Psoas muscle (tissue), 8 donors: Measurements from ENCODE around the gene SLC26A8. TPM values are rescaled to one million over a fixed set of nuclear protein-coding genes. Genes with fewer than 3 reads are reported as not detected.

Experiments
- ATAC-seq, 4 donors: fragments of 200-7000 bp; cut with Tn5 transposase; one replicate each; pipeline ENCODE4 v1.9.1; 2020; ENCODE audit warnings: moderate library complexity in 3 of 4, mild to moderate bottlenecking in 2 of 4
- DNase-seq, 2 donors: peaks; one replicate each; pipeline ENCODE4 v3.0.0-alpha.2; 2020
- H3K27ac ChIP-seq: fragments of 200-600 bp; one replicate; pipeline ENCODE4 v1.8.0; 2022
- H3K27me3 ChIP-seq, 3 donors: fragments of 200-600 bp in 1 of 3; one replicate each; pipeline versions ENCODE4 v1.6.1 to v1.8.0; 2013 to 2022; ENCODE audit warnings: low read length in 2 of 3, mild to moderate bottlenecking in 2 of 3, moderate library complexity in 1 of 3; ENCODE audit not compliant: insufficient read depth in 3 of 3
- H3K36me3 ChIP-seq, 2 donors: fragments of 200-600 bp in 1 of 2; one replicate each; pipeline versions ENCODE4 v1.6.1 to v1.8.0; 2013 to 2022; ENCODE audit warnings: low read depth in 1 of 2, mild to moderate bottlenecking in 1 of 2, moderate library complexity in 1 of 2; ENCODE audit not compliant: insufficient read depth in 1 of 2
- H3K4me1 ChIP-seq: fragments of 200-600 bp; one replicate; pipeline ENCODE4 v1.8.0; 2022
- H3K4me3 ChIP-seq: fragments of 200-600 bp; one replicate; pipeline ENCODE4 v1.8.0; 2022; ENCODE audit warnings: mild to moderate bottlenecking
- H3K9me3 ChIP-seq: fragments of 200-600 bp; one replicate; pipeline ENCODE4 v1.8.0; 2022
- WGBS, 3 donors: extraction: QIAGEN DNeasy Blood & Tissue Kit; methylation state at CpG; one replicate each; pipeline versions ENCODE4 v1.1.6 to v1.1.7; 2013; 5-methylcytosine and 5-hydroxymethylcytosine counted together
- intact Hi-C, 2 donors: fragments of 100-400 bp; cut with DNase I; formaldehyde crosslinking; loops; one replicate each; pipeline versions ENCODE4 v1.11.0 to v1.14.2; 2022
- polyA plus RNA-seq, 3 donors: library from polyadenylated mRNA; stranded (reverse); fragments of 200-250 nt; gene quantifications; one replicate each; pipeline ENCODE4 v1.2.3, GENCODE V29; 2013
- total RNA-seq, 4 donors: library from RNA; stranded (reverse); fragmentation: NEBNext Ultra II Directional in 2 of 4; extraction: Animal tissue kit (Norgen Biotek cat#: 25700) in 2 of 4; gene quantifications; one replicate each; pipeline versions ENCODE4 v1.2.1 to v1.2.4, GENCODE V29; 2021 to 2023
- TF ChIP-seq, protein P1 (sequence below): fragments of 200-600 bp; IDR thresholded peaks from one replicate; pipeline ENCODE4 v1.8.0; 2022; ENCODE audit warnings: antibody characterized with exemption
- donor health status: healthy with polysubstance abuse.
- donor health status: DM: no; HTN: no; CAD: no; lungs with moderate emphysema.
- donor health status: Bipolar disorder and iron deficiency.
- donor health status: healthy.
- donor health status: DM: yes; HTN: yes; CAD: no.
- donor health status: DM: no; HTN: no; CAD: no.
- donor health status: DM: no; HTN: no; CAD: no.
- donor health status: DM: yes; HTN: yes; CAD: no.

Gene SLC26A8
- total and polyA plus RNA-seq, 7 donors, result 0.04 to 0.15 TPM; not detected in 5

DNA sequence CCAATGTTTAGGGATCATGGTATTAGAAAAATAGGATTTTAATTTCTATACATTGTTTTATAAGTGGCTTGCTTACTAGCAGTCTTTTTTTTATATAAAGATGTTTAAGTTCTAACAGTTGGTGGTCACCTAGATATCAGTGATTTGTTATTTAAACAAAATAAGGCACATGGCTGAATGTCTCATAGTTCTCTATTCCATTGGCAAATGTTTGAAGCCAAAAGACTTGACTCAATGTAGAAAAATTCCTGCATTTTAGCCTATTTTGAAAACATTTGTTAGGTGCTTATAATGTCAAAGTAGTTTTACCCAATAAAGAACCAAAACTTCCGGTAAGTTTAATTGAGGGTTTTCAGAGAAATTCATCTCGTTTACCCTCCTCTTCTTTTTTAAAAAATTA is 30.0 kb upstream of the SLC26A8 start:
- no peaks in the 10 kb centered on the region for H3K27me3 ChIP-seq
- H3K9me3 ChIP-seq, result no peaks in the 10 kb centered on the region
- H3K4me1 ChIP-seq, result peaks cover 38% of the 10 kb centered on the region
- ATAC-seq, result no peak
- no peak for DNase-seq
- intact Hi-C loops, result no loop called here
- TF ChIP-seq, protein P1, sequence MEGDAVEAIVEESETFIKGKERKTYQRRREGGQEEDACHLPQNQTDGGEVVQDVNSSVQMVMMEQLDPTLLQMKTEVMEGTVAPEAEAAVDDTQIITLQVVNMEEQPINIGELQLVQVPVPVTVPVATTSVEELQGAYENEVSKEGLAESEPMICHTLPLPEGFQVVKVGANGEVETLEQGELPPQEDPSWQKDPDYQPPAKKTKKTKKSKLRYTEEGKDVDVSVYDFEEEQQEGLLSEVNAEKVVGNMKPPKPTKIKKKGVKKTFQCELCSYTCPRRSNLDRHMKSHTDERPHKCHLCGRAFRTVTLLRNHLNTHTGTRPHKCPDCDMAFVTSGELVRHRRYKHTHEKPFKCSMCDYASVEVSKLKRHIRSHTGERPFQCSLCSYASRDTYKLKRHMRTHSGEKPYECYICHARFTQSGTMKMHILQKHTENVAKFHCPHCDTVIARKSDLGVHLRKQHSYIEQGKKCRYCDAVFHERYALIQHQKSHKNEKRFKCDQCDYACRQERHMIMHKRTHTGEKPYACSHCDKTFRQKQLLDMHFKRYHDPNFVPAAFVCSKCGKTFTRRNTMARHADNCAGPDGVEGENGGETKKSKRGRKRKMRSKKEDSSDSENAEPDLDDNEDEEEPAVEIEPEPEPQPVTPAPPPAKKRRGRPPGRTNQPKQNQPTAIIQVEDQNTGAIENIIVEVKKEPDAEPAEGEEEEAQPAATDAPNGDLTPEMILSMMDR, result no peak
- no peak overlapping the region for H3K27ac ChIP-seq
- no peak overlapping the region for H3K4me3 ChIP-seq
- 80 to 88% (median 81%) methylated on average over 2 of the region's 2 CpGs for WGBS, 3 donors
- peaks cover 1 to 23% of the 10 kb centered on the region in 2 donors for H3K36me3 ChIP-seq

DNA sequence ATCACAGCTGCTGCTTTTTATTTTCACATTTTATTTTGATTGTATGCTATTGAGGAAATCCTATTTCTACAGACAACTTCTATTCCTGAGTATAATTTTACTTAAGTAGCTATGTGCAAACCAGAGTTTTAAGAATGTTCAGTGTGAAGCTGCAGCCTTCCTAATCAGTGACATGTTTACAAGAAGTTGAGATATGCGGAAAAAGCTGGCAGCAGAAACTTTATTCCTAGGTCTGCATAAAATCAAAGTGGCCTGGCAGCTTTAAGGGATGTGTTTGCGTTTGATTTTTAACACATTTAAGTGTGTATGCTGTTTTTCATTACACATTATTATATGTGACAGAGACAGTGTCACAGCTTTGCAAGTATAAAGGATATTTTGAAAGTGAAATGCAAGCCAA is 29.4 kb upstream of the SLC26A8 start:
- TF ChIP-seq, protein P1, result no peak
- no peak for DNase-seq
- H3K4me3 ChIP-seq, result no peak overlapping the region
- no peak for ATAC-seq
- no peaks in the 10 kb centered on the region for H3K27me3 ChIP-seq
- intact Hi-C loops, result no loop called here
- H3K36me3 ChIP-seq, result peaks cover 0 to 21% of the 10 kb centered on the region in 2 donors
- H3K4me1 ChIP-seq, result peaks cover 38% of the 10 kb centered on the region
- WGBS, 3 donors, result 72 to 84% (median 75%) methylated on average over 2 of the region's 2 CpGs
- H3K27ac ChIP-seq, result no peak overlapping the region
- no peaks in the 10 kb centered on the region for H3K9me3 ChIP-seq

DNA sequence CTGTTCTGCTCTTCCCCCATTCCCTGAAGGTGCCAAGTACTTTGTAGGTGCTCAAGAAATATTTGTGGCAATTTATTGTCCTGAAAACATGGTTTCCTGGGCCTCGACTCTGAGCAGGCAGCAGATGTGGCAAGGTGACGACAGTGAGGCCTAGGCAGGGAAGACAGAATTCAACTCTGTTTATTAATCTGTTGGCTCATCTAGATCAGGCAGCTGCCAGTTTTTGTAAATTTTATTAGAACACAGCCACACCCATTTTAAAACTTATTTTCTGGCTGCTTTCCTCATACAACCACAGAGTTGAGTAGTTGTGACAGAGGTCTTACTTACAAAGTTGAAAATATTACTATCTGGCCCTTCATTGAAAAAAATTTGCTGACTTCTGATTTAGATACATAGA is 27.7 kb upstream of the SLC26A8 start:
- Histone ChIP-seq H3K27ac (no peak overlapping the region), H3K9me3 (no peaks in the 10 kb centered on the region), H3K27me3 (no peaks in the 10 kb centered on the region), H3K4me3 (no peak overlapping the region), H3K4me1 (peaks cover 38% of the 10 kb centered on the region), H3K36me3 (peaks cover 0 to 21% of the 10 kb centered on the region in 2 donors)
- TF ChIP-seq, protein P1, result no peak
- DNase-seq, result peak in 1 of 2 donors; percentile 69
- intact Hi-C loops, result no loop called here
- 49 to 56% (median 50%) methylated on average over 2 of the region's 2 CpGs for WGBS, 3 donors
- peak in 3 of 4 donors; percentile 30 to 74 (median 35) for ATAC-seq

DNA sequence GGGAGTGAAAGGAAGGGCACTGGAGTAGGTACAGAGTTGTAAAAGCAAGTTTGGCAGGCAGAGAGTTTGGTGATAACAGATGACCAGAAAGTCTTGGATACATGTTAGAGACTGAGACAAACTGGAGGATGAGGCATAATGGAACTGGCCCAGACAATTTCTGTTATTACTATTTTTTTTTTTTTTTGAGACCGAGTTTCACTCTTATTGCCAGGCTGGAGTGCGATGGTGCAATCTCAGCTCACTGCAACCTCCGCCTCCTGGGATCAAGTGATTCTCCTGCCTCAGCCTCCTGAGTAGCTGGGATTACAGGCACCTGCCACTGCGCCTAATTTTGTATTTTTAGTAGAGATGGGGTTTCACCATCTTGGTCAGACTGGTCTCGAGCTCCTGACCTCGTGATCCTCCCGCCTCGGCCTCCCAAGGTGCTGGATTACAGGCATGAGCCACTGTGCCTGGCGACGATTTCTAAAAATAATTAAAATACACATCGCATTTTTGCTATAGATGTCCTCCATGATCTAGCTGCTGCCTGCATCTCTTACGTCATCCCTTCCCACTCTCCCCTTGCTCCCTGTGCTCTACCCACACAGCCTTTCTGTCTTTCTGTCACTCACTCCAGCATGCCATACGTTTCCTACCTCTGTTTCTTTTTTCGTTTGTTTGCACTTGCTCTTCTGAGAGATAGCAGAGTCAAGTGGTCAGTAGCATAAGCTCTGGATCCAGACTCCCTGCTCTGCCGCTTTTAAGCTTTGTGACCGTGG is 26.7 kb upstream of the SLC26A8 start:
- Histone ChIP-seq H3K27me3 (no peaks in the 10 kb centered on the region), H3K27ac (no peak overlapping the region), H3K4me1 (peaks cover 31% of the 10 kb centered on the region), H3K36me3 (peaks cover 0 to 21% of the 10 kb centered on the region in 2 donors), H3K9me3 (no peaks in the 10 kb centered on the region), H3K4me3 (no peak overlapping the region)
- intact Hi-C loops, result no loop called here
- WGBS, 3 donors, result 79 to 88% (median 82%) methylated on average over 16 of the region's 16 CpGs
- DNase-seq (peak; percentile 37 to 64), ATAC-seq (peak in 2 of 4 donors; percentile 24 to 63)
- TF ChIP-seq, protein P1, result no peak
